Activated gamma-delta T cell (primary cell): Measurements from ENCODE around the gene SPIRE2.
"Not testable (repeated sequence)": the region's sequence is repeated elsewhere in the genome, so short reads cannot be mapped to it uniquely, and the experiment has no call there.

ENCODE experiments used
- DNase-seq: peaks from one replicate; lab custom pipeline; 2025; lab: John Stamatoyannopoulos, UW
- total RNA-seq, 2 donors: gene quantifications; one replicate each; lab custom pipeline; 2026; lab: John Stamatoyannopoulos, UW

SPIRE2 gene
- 1.4 reads per million in 2 donors for total RNA-seq

GRCh38 chr16:89828199-89828869, at the start of gene SPIRE2:
SPIRE2 (plus strand) TSS chr16:89828475; CDS start chr16:89828551, 76 bp downstream.
- DNase-seq, result peak; percentile 43

- no peak for DNase-seq
Observed at GRCh38 chr16:89779231-89779908, 48.9 kb upstream of the SPIRE2 start.

GRCh38 chr16:89779909-89780305, 48.4 kb upstream of the SPIRE2 start:
- DNase-seq, result no peak

- no peak for DNase-seq
Observed at GRCh38 chr16:89782489-89782888, 45.8 kb upstream of the SPIRE2 start.

- DNase-seq, result not testable (repeated sequence)
Observed at GRCh38 chr16:89783952-89784351, 44.3 kb upstream of the SPIRE2 start.

- DNase-seq, result no peak
Observed at GRCh38 chr16:89784406-89784805, 43.9 kb upstream of the SPIRE2 start.

GRCh38 chr16:89785523-89786155, 42.6 kb upstream of the SPIRE2 start:
- DNase-seq, result no peak

- DNase-seq, result no peak
Observed at GRCh38 chr16:89786474-89787364, 41.6 kb upstream of the SPIRE2 start.

GRCh38 chr16:89787365-89787805, 40.9 kb upstream of the SPIRE2 start:
- DNase-seq, result no peak

GRCh38 chr16:89791278-89791995, 36.8 kb upstream of the SPIRE2 start:
- DNase-seq, result no peak

- DNase-seq, result not testable (repeated sequence)
Observed at GRCh38 chr16:89793092-89793491, 35.2 kb upstream of the SPIRE2 start.

- DNase-seq, result no peak
Observed at GRCh38 chr16:89793955-89794354, 34.3 kb upstream of the SPIRE2 start.

- no peak for DNase-seq
Observed at GRCh38 chr16:89795676-89796075, 32.6 kb upstream of the SPIRE2 start.

- DNase-seq, result no peak
Observed at GRCh38 chr16:89796104-89796503, 32.2 kb upstream of the SPIRE2 start.

GRCh38 chr16:89798126-89798525, 30.1 kb upstream of the SPIRE2 start:
- no peak for DNase-seq

- DNase-seq, result no peak
Observed at GRCh38 chr16:89798832-89799370, 29.4 kb upstream of the SPIRE2 start.

GRCh38 chr16:89801800-89802199, 26.5 kb upstream of the SPIRE2 start:
- DNase-seq, result no peak

GRCh38 chr16:89805136-89805905, 23.0 kb upstream of the SPIRE2 start:
- no peak for DNase-seq

GRCh38 chr16:89806589-89807193, 21.6 kb upstream of the SPIRE2 start:
- DNase-seq, result not testable (repeated sequence)

- DNase-seq, result no peak
Observed at GRCh38 chr16:89808475-89808874, 19.8 kb upstream of the SPIRE2 start.
